ENCODE results near the gene BARHL1. TPM values are rescaled to one million over a fixed set of nuclear protein-coding genes. Genes with fewer than 3 reads are reported as not detected.

The BARHL1 gene
- total RNA-seq, 2 experiments from 2014 or later = not detected

- H3K27ac ChIP-seq (ENCODE audit: low read depth, low read length, poor library complexity, severe bottlenecking) = no peak overlapping the region
- no TSS peak for BruUV-seq (replicated peaks)
- no peak overlapping the region for H3K4me3 ChIP-seq (ENCODE audit: low read depth, low read length, poor library complexity, severe bottlenecking)
- POLR2A ChIA-PET = interaction anchor here (0.6 kb wide), 1 partner anchor 72 kb away, joined by 10 read pairs; no protein-coding TSS in a partner anchor
- intact Hi-C loops (cut with micrococcal nuclease; ENCODE audit: unreplicated experiment) = no loop called here
- CTCF ChIA-PET (ENCODE audit: unreplicated experiment) = no interaction called here
- no peaks in the 10 kb centered on the region for H3K9me2 ChIP-seq (ENCODE audit: insufficient read depth, low read length)
- no peaks in the 10 kb centered on the region for H3K79me2 ChIP-seq (ENCODE audit: insufficient read depth, low read depth, low read length)
- peaks cover 80% of the 10 kb centered on the region for H3K36me3 ChIP-seq (ENCODE audit: insufficient read depth, low read length)
- no peak for TF ChIP-seq EZH2phosphoT487 (IDR thresholded peaks at IDR 0.05; ENCODE audit: borderline replicate concordance, low read depth, low read length)
- TF ChIP-seq, protein P1, sequence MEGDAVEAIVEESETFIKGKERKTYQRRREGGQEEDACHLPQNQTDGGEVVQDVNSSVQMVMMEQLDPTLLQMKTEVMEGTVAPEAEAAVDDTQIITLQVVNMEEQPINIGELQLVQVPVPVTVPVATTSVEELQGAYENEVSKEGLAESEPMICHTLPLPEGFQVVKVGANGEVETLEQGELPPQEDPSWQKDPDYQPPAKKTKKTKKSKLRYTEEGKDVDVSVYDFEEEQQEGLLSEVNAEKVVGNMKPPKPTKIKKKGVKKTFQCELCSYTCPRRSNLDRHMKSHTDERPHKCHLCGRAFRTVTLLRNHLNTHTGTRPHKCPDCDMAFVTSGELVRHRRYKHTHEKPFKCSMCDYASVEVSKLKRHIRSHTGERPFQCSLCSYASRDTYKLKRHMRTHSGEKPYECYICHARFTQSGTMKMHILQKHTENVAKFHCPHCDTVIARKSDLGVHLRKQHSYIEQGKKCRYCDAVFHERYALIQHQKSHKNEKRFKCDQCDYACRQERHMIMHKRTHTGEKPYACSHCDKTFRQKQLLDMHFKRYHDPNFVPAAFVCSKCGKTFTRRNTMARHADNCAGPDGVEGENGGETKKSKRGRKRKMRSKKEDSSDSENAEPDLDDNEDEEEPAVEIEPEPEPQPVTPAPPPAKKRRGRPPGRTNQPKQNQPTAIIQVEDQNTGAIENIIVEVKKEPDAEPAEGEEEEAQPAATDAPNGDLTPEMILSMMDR (conservative IDR thresholded peaks at IDR 0.05; ENCODE audit: low read length) = no peak
- H2AFZ ChIP-seq (ENCODE audit: low read length) = no peak overlapping the region
- no peak overlapping the region for H3K4me2 ChIP-seq (ENCODE audit: low read length)
- H3K4me1 ChIP-seq (ENCODE audit: insufficient read depth, low read length, poor library complexity, severe bottlenecking) = no peaks in the 10 kb centered on the region
- DNase-seq (ENCODE audit: low spot score) = no peak
- H4K20me1 ChIP-seq (ENCODE audit: insufficient read depth, low read length) = no peaks in the 10 kb centered on the region
- no peaks in the 10 kb centered on the region for H3K9me3 ChIP-seq (ENCODE audit: low read length)
Observed at GRCh38 chr9:132622159-132622558, 39.8 kb downstream of the BARHL1 start.

- Histone ChIP-seq H3K4me3 (ENCODE audit: low read depth, low read length, poor library complexity, severe bottlenecking) (no peak overlapping the region), H2AFZ (ENCODE audit: low read length) (no peak overlapping the region), H3K9me2 (ENCODE audit: insufficient read depth, low read length) (no peaks in the 10 kb centered on the region), H3K79me2 (ENCODE audit: insufficient read depth, low read depth, low read length) (no peaks in the 10 kb centered on the region), H3K4me1 (ENCODE audit: insufficient read depth, low read length, poor library complexity, severe bottlenecking) (no peaks in the 10 kb centered on the region), H3K4me2 (ENCODE audit: low read length) (no peak overlapping the region), H3K9me3 (ENCODE audit: low read length) (no peaks in the 10 kb centered on the region), H3K27ac (ENCODE audit: low read depth, low read length, poor library complexity, severe bottlenecking) (no peak overlapping the region), H4K20me1 (ENCODE audit: insufficient read depth, low read length) (no peaks in the 10 kb centered on the region), H3K36me3 (ENCODE audit: insufficient read depth, low read length) (peaks cover 84% of the 10 kb centered on the region)
- TF ChIP-seq, protein P1 (conservative IDR thresholded peaks at IDR 0.05; ENCODE audit: low read length) = no peak
- no peak for TF ChIP-seq EZH2phosphoT487 (IDR thresholded peaks at IDR 0.05; ENCODE audit: borderline replicate concordance, low read depth, low read length)
- intact Hi-C loops (cut with micrococcal nuclease; ENCODE audit: unreplicated experiment) = no loop called here
- ChIA-PET CTCF (ENCODE audit: unreplicated experiment) (no interaction called here), POLR2A (no interaction called here)
- no TSS peak for BruUV-seq (replicated peaks)
- DNase-seq (ENCODE audit: low spot score) = no peak
Observed at GRCh38 chr9:132626285-132626684, 43.9 kb downstream of the BARHL1 start.

- no peak overlapping the region for H2AFZ ChIP-seq (ENCODE audit: low read length)
- ChIA-PET POLR2A (no interaction called here), CTCF (ENCODE audit: unreplicated experiment) (no interaction called here)
- no peaks in the 10 kb centered on the region for H3K4me1 ChIP-seq (ENCODE audit: insufficient read depth, low read length, poor library complexity, severe bottlenecking)
- H3K36me3 ChIP-seq (ENCODE audit: insufficient read depth, low read length) = peaks cover 84% of the 10 kb centered on the region
- no peak overlapping the region for H3K4me3 ChIP-seq (ENCODE audit: low read depth, low read length, poor library complexity, severe bottlenecking)
- intact Hi-C loops (cut with micrococcal nuclease; ENCODE audit: unreplicated experiment) = no loop called here
- H3K79me2 ChIP-seq (ENCODE audit: insufficient read depth, low read depth, low read length) = no peaks in the 10 kb centered on the region
- DNase-seq (ENCODE audit: low spot score) = no peak
- H4K20me1 ChIP-seq (ENCODE audit: insufficient read depth, low read length) = no peaks in the 10 kb centered on the region
- no peak overlapping the region for H3K4me2 ChIP-seq (ENCODE audit: low read length)
- no TSS peak for BruUV-seq (replicated peaks)
- TF ChIP-seq, protein P1 (conservative IDR thresholded peaks at IDR 0.05; ENCODE audit: low read length) = no peak
- TF ChIP-seq EZH2phosphoT487 (IDR thresholded peaks at IDR 0.05; ENCODE audit: borderline replicate concordance, low read depth, low read length) = no peak
- H3K9me2 ChIP-seq (ENCODE audit: insufficient read depth, low read length) = no peaks in the 10 kb centered on the region
- no peak overlapping the region for H3K27ac ChIP-seq (ENCODE audit: low read depth, low read length, poor library complexity, severe bottlenecking)
- no peaks in the 10 kb centered on the region for H3K9me3 ChIP-seq (ENCODE audit: low read length)
Observed at GRCh38 chr9:132627106-132627505, 44.7 kb downstream of the BARHL1 start.

All from OCI-LY7 (cell line).